Rectal smooth muscle tissue (tissue), 1 donor: Measurements from ENCODE around the gene CTRB1.
"Not testable (repeated sequence)": the region's sequence is repeated elsewhere in the genome, so short reads cannot be mapped to it uniquely, and the experiment has no call there.

Source experiments
- H3K27ac ChIP-seq: one replicate; pipeline ENCODE4 v1.7.0; 2013; ENCODE audit warnings: low read depth, low read length, inconsistent platforms
- H3K27me3 ChIP-seq: one replicate; pipeline ENCODE4 v1.7.0; 2013; ENCODE audit warnings: low read length; ENCODE audit not compliant: control insufficient read depth, insufficient read depth
- H3K36me3 ChIP-seq: one replicate; pipeline ENCODE4 v1.7.0; 2013; ENCODE audit warnings: low read length; ENCODE audit not compliant: control insufficient read depth, insufficient read depth
- H3K4me1 ChIP-seq: one replicate; pipeline ENCODE4 v1.7.0; 2013; ENCODE audit warnings: low read length; ENCODE audit not compliant: control insufficient read depth, insufficient read depth
- H3K4me3 ChIP-seq: one replicate; pipeline ENCODE4 v1.7.0; 2013; ENCODE audit warnings: low read length
- H3K9ac ChIP-seq: one replicate; pipeline ENCODE4 v1.7.0; 2013; ENCODE audit warnings: low read length

CTRB1 gene

DNA sequence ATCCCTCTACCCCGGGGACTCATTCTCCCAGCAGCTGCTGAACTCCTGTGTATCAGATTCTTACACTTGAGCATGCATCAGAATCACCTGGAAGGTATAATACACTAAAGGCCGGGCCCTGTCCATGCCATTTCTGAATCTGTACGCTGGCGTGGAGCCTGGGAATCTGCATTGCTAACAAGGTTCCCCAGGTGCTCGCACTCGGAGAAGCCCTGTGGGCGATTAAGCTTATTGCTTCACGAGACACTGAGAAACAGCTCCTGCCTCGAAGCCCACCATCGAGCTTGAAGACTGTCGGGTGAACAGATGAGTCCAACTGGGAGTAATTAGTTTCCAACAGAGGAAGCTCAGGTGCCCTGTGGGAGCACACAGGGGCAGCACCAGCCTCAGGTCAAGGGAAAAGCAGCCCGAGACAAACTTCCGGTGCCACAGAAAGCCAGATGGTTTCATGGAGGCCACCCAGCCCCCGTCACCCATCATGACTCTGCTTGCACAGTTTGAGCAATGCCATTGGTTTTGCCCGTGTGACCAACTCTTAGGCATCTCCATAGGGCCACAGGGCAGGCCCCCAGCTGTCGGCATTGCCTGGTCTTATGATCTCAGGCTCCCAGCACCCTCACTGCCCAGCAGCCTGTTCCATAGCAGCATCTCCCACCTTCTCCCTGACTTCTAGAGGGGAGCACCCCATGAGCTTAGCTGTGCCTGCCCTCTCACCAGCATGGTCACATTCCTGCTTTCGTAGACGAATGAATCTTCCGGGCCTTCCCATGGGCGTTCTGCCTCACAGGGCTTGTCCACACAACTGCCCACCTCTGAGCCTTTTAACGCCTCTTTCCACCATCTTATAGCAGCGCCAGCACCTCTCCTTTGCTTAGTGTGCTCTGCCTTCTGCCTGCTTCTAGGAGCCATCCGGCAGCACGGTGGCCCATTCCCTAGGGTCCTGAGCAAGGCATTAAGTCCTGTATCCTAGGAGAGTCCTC, 22.7 kb upstream of the CTRB1 start:
- Histone ChIP-seq H3K27ac (no peak overlapping the region), H3K36me3 (no peaks in the 10 kb centered on the region), H3K9ac (no peak overlapping the region), H3K4me1 (no peaks in the 10 kb centered on the region), H3K27me3 (no peaks in the 10 kb centered on the region), H3K4me3 (no peak overlapping the region)

DNA sequence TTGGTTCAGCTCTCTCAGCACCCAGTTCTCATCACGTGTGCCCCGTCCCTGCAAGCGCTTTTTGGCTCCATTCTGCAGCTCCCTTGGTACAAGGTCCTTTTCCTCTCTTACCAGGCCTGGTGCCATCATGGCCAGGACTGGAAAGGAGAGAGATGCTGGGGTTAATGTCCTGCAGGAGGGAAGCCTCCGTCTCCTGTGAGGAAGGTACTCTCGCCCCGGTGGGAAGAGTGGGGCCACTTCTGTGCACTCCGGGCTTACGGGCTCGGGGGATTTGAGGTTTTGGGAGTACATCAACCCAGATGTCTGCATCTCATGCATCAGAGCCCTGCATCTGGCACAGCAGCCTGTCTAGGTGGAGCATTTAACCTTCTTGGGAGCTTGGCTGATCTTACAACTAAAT, 22.0 kb upstream of the CTRB1 start:
- Histone ChIP-seq H3K27me3 (no peaks in the 10 kb centered on the region), H3K27ac (no peak overlapping the region), H3K36me3 (no peaks in the 10 kb centered on the region), H3K9ac (no peak overlapping the region), H3K4me1 (no peaks in the 10 kb centered on the region), H3K4me3 (no peak overlapping the region)

DNA sequence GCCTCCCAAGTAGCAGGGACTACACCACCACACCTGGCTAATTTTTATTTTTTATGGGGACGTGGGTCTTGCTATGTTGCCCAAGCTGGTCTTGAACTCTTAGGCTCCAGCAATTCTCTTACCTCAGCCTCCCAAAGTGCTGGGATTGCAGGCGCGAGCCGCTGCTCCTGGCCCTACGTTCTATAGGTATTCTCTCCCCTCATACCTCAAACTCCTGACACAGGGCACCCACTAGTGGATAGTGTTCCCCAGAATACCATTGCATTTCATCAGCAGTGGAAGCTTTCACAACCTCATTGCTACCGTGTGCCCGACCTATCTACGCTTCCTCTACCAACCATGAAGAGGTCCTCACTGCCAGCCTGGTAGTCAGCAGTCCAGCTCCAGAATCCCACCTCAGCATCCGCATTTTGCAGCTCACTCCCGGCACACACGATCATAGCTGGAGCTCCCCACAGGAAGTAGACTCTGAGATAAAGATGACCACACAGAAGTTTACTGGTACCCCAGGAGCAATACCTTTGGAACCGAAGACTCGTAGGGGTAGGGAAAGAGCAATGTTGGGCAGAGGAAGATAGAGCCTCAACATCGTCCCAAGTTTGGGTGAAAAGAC, 21.2 kb upstream of the CTRB1 start:
- Histone ChIP-seq H3K27me3 (no peaks in the 10 kb centered on the region), H3K27ac (no peak overlapping the region), H3K4me3 (no peak overlapping the region), H3K9ac (no peak overlapping the region), H3K36me3 (no peaks in the 10 kb centered on the region), H3K4me1 (no peaks in the 10 kb centered on the region)

DNA sequence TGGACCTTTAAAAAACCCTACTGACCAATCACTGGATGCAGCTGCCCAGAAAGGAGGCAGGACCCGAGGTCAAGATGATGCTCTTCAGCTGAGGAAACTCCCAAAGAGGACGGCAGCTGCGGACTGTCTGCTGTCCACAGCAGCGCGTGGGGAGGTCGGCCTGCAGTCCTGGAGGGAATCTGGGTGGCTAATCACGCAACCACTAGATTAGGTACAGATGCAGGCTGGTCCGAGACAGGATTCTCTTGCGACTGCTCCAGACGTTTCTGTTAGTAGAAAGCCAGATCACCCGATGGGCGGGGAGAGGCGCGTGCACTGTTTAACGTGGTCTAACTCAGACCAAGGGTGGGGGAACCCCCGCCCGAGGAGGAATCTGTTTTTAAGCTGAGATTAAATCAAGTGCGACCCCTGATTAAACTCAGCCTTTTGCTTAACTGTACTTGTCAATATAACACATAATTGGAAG, 20.6 kb upstream of the CTRB1 start:
- Histone ChIP-seq H3K9ac (no peak overlapping the region), H3K4me1 (no peaks in the 10 kb centered on the region), H3K4me3 (no peak overlapping the region), H3K27me3 (no peaks in the 10 kb centered on the region), H3K27ac (no peak overlapping the region), H3K36me3 (no peaks in the 10 kb centered on the region)

DNA sequence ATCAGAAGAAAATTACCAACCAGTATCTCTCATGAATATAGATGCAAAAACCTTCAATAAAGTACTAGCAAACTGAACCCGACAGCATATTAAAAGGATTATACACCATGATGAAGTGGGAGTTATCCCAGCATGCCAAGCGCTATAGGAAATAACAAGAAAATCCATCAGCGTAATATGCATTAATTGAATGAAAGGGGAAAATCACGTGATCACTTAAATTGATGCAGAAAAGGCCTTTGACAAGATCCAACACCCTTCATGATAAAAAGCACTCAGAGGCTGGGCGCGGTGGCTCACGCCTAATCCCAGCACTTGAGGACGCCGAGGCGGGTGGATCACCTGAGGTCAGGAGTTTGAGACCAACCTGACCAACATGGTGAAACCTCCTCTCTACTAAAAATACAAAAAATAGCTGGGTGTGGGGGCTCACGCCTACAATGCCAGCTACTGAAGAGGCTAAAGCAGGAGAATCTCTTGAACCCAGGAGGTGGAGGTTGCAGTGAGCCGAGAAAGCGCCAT, 16.7 kb upstream of the CTRB1 start:
- Histone ChIP-seq H3K27me3 (no peaks in the 10 kb centered on the region), H3K27ac (no peak overlapping the region), H3K4me3 (no peak overlapping the region), H3K9ac (no peak overlapping the region), H3K36me3 (no peaks in the 10 kb centered on the region), H3K4me1 (no peaks in the 10 kb centered on the region)

DNA sequence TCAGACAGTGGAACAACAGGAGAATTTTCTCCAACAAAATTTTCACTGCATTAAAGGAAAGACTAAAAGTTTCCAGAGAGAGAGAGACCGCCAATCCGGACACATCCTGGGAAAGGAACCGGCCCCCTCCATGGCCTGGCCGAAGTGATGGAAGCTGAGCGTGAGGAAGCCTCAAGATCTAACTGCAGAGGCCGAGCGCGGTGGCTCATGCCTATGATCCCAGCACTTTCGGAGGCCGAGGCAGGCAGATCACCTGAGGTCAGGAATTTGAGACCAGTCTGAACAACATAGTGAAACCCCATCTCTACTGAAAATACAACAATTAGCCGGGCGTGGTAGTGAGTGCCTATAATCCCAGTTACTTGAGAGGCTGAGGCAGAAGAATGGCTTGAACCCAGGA, 15.7 kb upstream of the CTRB1 start:
- no peaks in the 10 kb centered on the region for H3K27me3 ChIP-seq
- H3K4me1 ChIP-seq: no peaks in the 10 kb centered on the region
- H3K4me3 ChIP-seq: no peak overlapping the region
- no peak overlapping the region for H3K27ac ChIP-seq
- no peak overlapping the region for H3K9ac ChIP-seq
- no peaks in the 10 kb centered on the region for H3K36me3 ChIP-seq

DNA sequence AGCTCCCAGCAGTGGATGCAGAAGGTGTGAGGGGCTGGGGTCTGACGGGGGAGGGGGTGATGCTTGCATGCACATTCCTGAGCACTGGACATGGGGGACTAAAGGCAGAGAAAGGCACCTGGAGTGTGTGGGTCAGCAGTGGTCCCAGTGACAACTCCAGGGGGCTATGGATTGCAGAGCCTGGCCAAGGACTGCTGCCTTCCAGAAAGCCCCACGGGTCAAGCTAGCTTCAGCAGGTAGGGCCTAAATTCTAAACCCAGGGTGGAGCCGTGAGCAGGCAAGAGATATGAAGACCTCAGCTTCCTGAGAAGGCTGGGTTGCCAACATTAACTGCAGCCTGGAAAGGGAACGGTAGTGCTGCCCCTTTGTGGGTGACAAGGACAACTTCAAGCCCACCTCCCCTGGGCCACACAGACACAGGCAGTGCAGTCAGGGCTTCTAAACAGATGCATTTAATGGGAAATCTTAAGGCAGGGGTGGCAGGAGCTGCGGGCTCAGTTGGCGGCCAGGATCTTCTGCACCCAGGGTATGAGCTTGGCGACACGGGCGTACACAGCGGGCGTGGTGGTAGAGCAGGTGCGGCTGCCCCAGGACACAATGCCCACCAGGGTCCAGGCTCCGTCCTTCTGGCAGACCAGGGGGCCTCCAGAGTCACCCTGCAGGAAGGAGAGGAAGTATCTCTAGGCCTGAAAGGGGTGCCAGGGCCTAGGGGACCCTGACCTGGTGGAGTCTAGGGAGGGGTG, 14.9 kb upstream of the CTRB1 start:
- H3K27me3 ChIP-seq: no peaks in the 10 kb centered on the region
- no peak overlapping the region for H3K4me3 ChIP-seq
- no peaks in the 10 kb centered on the region for H3K4me1 ChIP-seq
- H3K27ac ChIP-seq: no peak overlapping the region
- no peaks in the 10 kb centered on the region for H3K36me3 ChIP-seq
- H3K9ac ChIP-seq: no peak overlapping the region

DNA sequence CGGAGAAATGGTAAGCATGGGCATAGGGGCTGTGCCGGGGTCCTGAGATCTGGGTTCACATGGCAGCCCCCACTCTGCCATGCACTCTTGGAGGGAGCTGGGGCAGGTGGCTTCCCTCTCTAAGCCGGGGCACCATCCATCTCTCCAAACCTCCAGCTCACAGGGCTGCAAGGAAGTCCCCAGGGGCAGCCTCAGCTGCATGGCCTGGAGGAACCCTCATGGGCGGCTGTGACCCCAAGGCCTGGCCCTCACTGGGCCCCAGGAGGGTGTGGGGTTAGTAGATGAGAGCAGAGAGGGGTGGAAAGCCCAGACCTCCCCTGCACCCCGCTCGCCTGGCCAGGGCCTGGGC, 14.4 kb upstream of the CTRB1 start:
- Histone ChIP-seq H3K36me3 (no peaks in the 10 kb centered on the region), H3K27ac (no peak overlapping the region), H3K4me1 (no peaks in the 10 kb centered on the region), H3K4me3 (no peak overlapping the region), H3K9ac (no peak overlapping the region), H3K27me3 (no peaks in the 10 kb centered on the region)

DNA sequence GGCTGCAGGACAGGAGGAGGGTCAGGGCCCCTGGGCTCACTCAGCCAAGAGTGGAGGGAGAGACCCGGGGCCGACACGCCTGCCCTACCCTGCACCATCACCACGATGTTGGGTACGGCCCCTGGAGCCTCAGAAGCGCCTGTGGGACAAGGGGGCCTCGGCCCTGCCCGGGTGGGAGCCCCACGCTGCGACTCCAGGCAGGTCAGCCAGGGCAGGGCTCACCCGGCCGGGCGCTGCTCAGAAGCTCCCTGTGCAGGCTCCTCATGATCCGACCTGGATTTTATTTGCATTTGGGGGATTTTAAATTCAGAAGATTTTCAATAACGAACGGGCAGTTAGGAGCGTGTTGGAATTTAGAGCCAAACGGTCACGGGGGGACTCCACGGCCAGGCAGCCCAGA, 13.9 kb upstream of the CTRB1 start:
- H3K27ac ChIP-seq, H3K36me3 ChIP-seq, H3K9ac ChIP-seq, H3K4me3 ChIP-seq, H3K4me1 ChIP-seq, H3K27me3 ChIP-seq: not testable (repeated sequence)

DNA sequence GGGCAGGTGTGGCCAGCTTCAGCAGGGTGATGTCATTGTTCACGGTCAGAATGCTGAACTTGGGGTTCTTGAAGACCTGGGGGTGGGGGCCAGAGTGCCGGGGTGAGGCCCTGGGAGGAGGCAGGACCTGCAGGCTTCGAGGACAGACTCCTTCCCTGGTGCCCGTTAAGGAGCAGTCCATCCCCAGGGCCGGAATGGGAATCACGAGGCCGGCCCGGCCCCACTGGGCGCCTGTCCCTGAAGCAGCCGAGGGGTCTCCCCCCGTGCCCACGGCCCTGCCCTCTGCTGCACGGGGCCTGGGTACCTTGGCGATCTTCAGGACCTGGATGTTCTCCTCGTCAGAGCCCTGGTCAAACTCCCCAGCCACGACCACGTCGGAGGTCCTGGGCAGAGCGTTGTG, 13.3 kb upstream of the CTRB1 start:
- not testable (repeated sequence) for H3K4me1 ChIP-seq, H3K27me3 ChIP-seq, H3K9ac ChIP-seq, H3K27ac ChIP-seq, H3K36me3 ChIP-seq, H3K4me3 ChIP-seq

DNA sequence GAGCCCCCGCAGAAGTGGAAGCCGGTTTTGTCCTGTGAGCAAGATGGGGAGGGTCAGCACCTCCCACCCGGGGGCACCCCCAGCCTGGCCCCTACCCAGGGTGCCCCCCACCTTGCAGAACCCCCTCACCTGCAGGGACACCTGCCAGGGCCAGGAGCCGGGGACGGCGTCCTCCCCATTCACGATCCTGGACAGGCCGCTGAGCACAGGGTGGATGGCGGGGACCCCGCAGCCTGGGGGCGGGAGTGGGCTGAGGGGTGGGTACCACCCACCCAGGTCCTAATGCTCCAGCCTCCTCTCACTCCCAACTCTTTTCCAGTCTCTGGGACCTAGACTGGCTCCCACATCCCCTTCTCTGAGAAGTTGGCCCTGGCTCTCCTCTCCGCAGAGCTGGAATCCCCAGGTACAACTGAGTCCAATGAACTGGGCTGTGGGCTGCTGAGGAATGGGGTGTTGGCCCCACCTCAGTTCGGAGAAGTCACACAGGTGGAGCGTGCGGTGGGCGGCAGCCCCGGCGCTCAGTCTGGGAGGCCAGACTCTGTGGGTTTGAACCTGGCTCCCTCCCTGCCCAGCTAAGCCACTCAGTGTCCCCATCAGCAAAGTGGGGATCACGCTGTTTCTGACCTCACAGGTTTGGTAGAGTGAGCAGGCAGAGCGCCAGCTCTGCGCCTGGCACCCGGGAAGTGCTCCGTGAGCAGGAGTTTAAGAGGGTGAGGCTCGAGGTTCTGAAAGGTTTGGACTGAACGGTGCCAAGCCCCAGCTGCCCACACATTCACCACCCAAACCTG, 12.6 kb upstream of the CTRB1 start:
- not testable (repeated sequence) for H3K36me3 ChIP-seq

More for the DNA sequence above, 12.6 kb upstream of the CTRB1 start:
- not testable (repeated sequence) for H3K4me1 ChIP-seq, H3K4me3 ChIP-seq, H3K9ac ChIP-seq, H3K27ac ChIP-seq, H3K27me3 ChIP-seq
